H7 (cell line): ENCODE results near the gene ZNF442. TPM values are rescaled to one million over a fixed set of nuclear protein-coding genes. Genes with fewer than 3 reads are reported as not detected.
"Not testable (repeated sequence)": the region's sequence is repeated elsewhere in the genome, so short reads cannot be mapped to it uniquely, and the experiment has no call there.

ENCODE experiments used
- DNase-seq: peaks from one replicate; pipeline ENCODE4 v3.0.0; 2012
- H3K27me3 ChIP-seq: 2 replicates; pipeline ENCODE4 v1.6.0; 2011; ENCODE audit warnings: mild to moderate bottlenecking, low read length; ENCODE audit not compliant: control insufficient read depth, insufficient read depth
- H3K36me3 ChIP-seq: replicated peaks from 2 replicates; pipeline ENCODE4 v1.5.1; 2011; ENCODE audit warnings: low read length; ENCODE audit not compliant: control insufficient read depth, insufficient read depth
- H3K4me3 ChIP-seq: 2 replicates; pipeline ENCODE4 v1.5.1; 2011; ENCODE audit warnings: low read depth, mild to moderate bottlenecking, control low read depth, low read length, moderate library complexity; ENCODE audit not compliant: insufficient read depth
- total RNA-seq: library from RNA; depleted of rRNA; stranded (reverse); fragments of >200 nt; shearing (Covaris generic); gene quantifications from 2 replicates; pipeline ENCODE4 v1.2.3, GENCODE V29; 2014; rRNA removed

The ZNF442 gene
- total RNA-seq, 1 experiment from 2014 or later, result not detected

DNA sequence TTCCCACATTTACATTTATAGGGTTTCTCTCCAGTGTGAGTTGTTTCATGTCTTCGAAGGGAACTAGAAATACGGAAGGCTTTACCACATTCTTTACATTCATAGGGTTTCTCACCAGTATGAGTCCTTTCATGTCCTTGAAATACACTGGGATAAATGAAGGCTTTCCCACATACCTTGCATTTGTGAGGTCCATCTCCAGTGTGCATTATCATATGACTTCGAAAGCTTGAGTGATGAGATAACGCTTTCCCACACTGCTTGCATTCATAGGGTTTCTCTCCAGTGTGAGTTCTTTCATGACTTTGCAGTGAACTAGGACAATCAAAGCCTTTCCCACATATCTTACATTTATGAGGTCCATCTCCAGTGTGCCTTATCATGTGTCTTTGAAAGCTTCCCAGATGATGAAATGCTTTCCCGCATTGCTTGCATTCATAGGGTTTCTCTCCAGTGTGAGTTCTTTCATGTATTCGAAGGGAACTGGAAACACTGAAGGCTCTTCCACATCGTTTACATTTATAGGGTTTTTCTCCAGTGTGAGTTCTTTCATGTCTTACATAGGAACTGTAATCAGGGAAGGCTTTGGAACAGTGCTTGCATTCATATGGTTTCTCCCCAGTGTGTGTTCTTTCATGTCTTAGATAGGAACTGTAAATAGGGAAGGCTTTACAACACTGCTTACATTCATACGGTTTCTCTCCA is 15.1 kb downstream of the ZNF442 start:
- no peaks in the 10 kb centered on the region for H3K27me3 ChIP-seq
- H3K4me3 ChIP-seq, result no peak overlapping the region
- H3K36me3 ChIP-seq, result 0 out of 2 replicates have a peak, but pooled peaks cover 2% of the 10 kb centered on the region
- no peak for DNase-seq

DNA sequence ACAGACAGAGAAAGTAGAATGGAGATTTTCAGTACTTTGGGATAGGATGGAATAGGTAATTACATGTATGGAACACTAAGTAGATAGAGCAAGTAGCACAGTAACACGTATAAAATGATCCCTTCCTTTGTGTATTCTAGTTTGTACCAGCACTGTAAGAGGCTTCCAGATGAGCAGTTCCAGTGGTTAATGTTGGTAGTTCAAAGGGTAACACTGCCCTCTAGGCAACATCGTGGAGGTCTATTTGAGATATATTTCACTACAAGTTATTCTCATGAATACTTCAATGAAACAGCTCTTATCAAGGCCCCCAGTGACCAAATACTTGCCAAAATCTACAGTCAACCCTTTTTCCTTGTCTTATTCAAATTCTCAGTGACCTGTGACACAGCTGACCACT is 18.6 kb downstream of the ZNF442 start:
- DNase-seq, result no peak
- H3K36me3 ChIP-seq, result 0 out of 2 replicates have a peak, but pooled peaks cover 2% of the 10 kb centered on the region

DNA sequence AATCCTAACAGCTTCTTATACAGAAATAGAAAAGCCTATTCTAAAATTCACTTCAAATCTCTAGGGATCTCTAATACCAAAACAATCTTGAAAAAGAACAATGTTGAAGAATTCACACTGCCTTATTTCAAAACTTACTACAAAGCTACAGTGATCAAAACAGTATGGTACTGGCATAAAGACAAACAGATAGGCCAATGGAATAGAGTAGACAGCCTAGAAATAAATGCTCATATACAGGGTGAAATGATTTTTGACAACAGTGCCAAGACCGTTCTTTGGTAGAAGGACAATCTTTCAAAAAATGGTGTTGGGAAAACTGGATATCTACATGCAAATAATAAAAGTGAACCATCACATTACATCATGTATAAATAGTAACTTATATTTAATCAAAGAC is 20.3 kb downstream of the ZNF442 start:
- DNase-seq, result no peak
- H3K36me3 ChIP-seq, result no peaks in the 10 kb centered on the region
- H3K27me3 ChIP-seq, result no peaks in the 10 kb centered on the region
- no peak overlapping the region for H3K4me3 ChIP-seq

More for the DNA sequence above, 18.6 kb downstream of the ZNF442 start:
- Histone ChIP-seq H3K4me3 (no peak overlapping the region), H3K27me3 (no peaks in the 10 kb centered on the region)

DNA sequence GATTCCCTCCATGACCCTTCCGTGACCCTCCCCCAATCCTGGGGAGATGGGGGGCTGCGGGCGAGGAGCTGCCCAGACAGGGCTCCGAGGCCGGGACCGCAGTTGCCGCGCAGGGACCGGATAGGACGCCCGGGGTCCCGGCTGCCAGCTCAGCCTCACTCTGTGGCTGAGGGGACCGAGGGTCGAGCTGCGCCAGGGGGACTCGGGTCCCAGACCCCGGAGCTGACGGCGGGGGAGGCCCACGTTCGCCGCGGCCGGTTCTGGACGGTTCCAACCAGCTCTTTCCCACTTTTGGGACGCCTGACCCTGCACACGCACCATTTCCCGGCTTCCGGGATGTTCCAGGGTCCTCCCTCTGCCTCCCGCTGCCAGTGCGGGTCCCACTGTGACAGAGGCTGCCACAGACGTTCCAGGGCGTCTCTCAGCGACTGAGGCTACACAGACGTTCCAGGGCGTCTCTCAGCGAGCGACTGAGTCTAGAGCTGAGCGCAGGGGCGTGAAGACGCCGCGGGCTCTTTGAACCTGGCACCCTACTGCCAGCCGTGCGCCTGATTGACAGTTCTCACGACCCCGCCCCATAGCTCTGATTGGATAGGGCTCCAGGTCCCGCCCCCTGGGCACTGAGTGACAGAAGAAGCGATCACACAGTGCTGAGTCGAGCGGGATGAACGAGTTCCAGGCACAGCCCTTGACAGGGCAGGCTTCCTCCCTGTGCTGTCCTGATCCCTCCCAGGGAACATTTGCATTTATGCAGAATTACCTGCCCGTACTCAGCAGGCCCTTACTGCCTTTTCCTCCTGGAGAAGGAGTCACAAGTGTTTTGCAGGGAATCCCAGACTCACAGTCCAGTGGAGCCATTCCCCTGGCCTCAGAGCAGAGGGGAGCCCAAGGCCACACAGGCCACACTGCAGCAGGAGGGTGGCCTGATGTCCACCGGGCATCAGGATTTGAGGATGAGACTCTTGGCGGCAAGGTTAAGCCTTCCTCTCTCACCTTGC is 32.0 kb downstream of the ZNF442 start, which contains the start of gene ZNF563:
ZNF563 (minus strand) TSS at position 472 of the 998 bp plus-strand sequence; CDS start at position 321, 151 bp downstream.
- Histone ChIP-seq H3K4me3 (peak within 1 kb of the TSS; percentile 64; the same call in 1 of the 2 replicates), H3K27me3 (peaks cover 2% of the 10 kb centered on the region; the same call in 1 of the 2 replicates), H3K36me3 (no peaks in the 10 kb centered on the region)
- DNase-seq, result peak; percentile 95

GRCh38 chr19:12331211-12331941 is 34.1 kb downstream of the ZNF442 start:
- H3K27me3 ChIP-seq, result peaks cover 2% of the 10 kb centered on the region; the same call in 1 of the 2 replicates
- H3K4me3 ChIP-seq, result no peak overlapping the region
- peak; percentile 41 for DNase-seq
- H3K36me3 ChIP-seq, result no peaks in the 10 kb centered on the region

- Histone ChIP-seq H3K27me3 (peaks cover 2% of the 10 kb centered on the region; the same call in 1 of the 2 replicates), H3K36me3 (no peaks in the 10 kb centered on the region), H3K4me3 (no peak overlapping the region)
- DNase-seq, result no peak
These were observed 35.1 kb downstream of the ZNF442 start for GRCh38 chr19:12330340-12330739.

- H3K36me3 ChIP-seq, result no peaks in the 10 kb centered on the region
- H3K27me3 ChIP-seq, result no peaks in the 10 kb centered on the region
- H3K4me3 ChIP-seq, result no peak overlapping the region
- DNase-seq, result no peak
These were observed 39.8 kb downstream of the ZNF442 start for GRCh38 chr19:12325690-12326089.

DNA sequence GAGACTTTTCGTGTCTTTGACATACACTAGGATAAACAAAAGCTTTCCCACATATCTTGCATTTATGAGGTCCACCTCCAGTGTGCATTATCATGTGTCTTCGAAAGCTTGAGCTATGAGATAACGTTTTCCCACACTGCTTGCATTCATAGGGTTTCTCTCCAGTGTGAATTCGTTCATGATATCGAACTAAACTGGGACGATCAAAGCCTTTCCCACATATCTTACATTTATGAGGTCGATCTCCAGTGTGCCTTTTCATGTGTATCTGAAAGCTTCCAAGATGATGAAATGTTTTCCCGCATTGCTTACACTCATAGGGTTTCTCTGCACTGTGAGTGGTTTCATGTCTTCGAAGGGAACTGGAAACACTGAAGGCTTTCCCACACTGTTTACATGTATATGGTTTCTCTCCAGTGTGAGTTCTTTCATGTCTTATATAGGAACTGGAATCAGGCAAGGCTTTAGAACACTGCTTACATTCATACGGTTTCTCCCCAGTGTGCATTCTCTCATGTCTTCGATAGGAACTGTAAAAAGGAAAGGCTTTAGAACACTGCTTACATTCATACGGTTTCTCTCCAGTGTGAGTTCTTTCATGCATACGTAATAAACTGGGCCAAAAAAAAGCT is 46.6 kb downstream of the ZNF442 start:
- no peak for DNase-seq
- no peaks in the 10 kb centered on the region for H3K27me3 ChIP-seq
- H3K36me3 ChIP-seq, result no peaks in the 10 kb centered on the region; the same call in 1 of the 2 replicates
- H3K4me3 ChIP-seq, result no peak overlapping the region

DNA sequence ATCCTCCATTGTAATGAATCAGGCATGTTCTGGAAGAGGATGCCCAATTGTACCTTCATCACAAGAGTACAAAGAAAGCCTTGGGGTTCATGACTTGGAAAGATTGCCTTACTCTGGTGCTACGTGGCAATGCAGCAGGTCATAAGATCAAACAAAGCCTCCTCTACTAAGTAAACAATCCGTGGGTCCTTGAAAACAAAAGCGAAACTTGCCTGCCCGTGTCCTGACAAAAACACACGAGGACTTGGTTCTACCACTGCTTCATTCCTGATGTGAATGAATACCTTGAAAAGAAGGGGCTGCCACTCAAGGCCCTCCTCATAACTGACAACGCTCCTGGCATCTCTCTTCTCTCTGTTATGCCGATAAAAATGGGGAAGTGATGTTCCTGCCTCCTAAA is 50.9 kb downstream of the ZNF442 start:
- Histone ChIP-seq H3K36me3 (no peaks in the 10 kb centered on the region; the same call in 1 of the 2 replicates), H3K27me3 (no peaks in the 10 kb centered on the region), H3K4me3 (no peak overlapping the region)
- DNase-seq, result no peak

DNA sequence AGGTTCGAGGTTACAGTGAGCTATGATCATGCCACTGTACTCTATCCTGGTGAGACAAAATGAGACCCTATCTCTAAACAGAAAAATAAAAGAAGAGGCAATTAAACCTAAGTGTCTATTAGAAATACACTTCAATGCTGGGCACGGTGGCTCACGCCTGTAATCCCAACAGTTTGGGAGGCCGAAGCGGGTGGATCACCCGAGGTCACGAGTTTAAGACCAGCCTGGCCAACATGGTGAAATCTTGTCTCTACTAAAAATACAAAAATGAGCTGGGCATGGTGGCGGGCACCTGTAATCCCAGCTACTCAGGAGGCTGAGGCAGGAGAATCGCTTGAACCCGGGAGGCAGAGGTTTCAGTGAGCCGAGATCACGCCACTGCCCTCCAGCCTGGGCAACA is 56.6 kb downstream of the ZNF442 start:
- DNase-seq, H3K36me3 ChIP-seq, H3K27me3 ChIP-seq: not testable (repeated sequence)

More for the DNA sequence above, 56.6 kb downstream of the ZNF442 start:
- not testable (repeated sequence) for H3K4me3 ChIP-seq

Other genes starting within 250 kb of the ZNF442 start
- 2.7 and 4.1 TPM in 2 replicates for gene ZNF20, start 225.3 kb downstream of the ZNF442 start, total RNA-seq
- gene ZNF625, start 208.9 kb downstream of the ZNF442 start, total RNA-seq, result 7.7 and 12.9 TPM in 2 replicates
- gene ZNF136, start 202.6 kb downstream of the ZNF442 start, total RNA-seq, result 1.5 and 3.8 TPM in 2 replicates
- 0.07 and 0.30 TPM in 2 replicates for gene ZNF44, start 70.8 kb downstream of the ZNF442 start, total RNA-seq
- not detected in 2 replicates for gene ZNF563, start 32.0 kb downstream of the ZNF442 start, total RNA-seq
- not detected in 2 replicates for gene ZNF799, start 35.6 kb upstream of the ZNF442 start, total RNA-seq
- 0.24 and 0.41 TPM in 2 replicates for gene ZNF443, start 75.3 kb upstream of the ZNF442 start, total RNA-seq
- 0.30 and 0.42 TPM in 2 replicates for gene ZNF709, start 119.1 kb upstream of the ZNF442 start, total RNA-seq
- 2.7 and 3.5 TPM in 2 replicates for gene ZNF564, start 185.8 kb upstream of the ZNF442 start, total RNA-seq
- gene ZNF490, start 245.1 kb upstream of the ZNF442 start, total RNA-seq, result 3.1 and 5.2 TPM in 2 replicates
- 7.4 and 10.2 TPM in 2 replicates for gene ZNF791, start 245.2 kb upstream of the ZNF442 start, total RNA-seq